ENCODE measurements around the gene SSH2.

DNA sequence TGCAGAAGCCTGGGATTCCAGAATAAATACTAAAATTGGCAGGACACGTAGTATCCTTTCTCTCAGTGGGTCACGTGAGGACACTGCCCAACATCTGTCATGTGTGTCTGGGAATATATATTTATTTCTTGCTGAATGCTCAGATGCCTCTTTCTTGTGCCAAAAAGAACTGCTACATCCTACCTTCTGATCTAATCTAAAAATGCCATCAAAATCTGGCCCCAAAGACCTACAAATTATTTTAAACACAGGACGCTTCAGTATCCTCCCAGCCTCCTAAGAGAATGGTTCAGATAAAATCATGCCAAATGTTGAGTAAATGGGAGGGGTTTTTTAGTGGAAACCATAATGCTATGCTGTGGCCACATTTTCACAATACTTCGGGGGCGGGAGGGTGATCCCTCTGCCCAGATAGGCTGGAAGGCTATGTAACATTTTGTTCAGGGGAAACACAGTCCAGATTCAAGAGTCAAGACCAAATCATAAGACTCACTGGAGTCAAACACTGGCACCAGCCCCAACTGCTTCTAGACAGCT, 284.4 kb downstream of the SSH2 start:
- TF ChIP-seq, protein P1, sequence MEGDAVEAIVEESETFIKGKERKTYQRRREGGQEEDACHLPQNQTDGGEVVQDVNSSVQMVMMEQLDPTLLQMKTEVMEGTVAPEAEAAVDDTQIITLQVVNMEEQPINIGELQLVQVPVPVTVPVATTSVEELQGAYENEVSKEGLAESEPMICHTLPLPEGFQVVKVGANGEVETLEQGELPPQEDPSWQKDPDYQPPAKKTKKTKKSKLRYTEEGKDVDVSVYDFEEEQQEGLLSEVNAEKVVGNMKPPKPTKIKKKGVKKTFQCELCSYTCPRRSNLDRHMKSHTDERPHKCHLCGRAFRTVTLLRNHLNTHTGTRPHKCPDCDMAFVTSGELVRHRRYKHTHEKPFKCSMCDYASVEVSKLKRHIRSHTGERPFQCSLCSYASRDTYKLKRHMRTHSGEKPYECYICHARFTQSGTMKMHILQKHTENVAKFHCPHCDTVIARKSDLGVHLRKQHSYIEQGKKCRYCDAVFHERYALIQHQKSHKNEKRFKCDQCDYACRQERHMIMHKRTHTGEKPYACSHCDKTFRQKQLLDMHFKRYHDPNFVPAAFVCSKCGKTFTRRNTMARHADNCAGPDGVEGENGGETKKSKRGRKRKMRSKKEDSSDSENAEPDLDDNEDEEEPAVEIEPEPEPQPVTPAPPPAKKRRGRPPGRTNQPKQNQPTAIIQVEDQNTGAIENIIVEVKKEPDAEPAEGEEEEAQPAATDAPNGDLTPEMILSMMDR (conservative IDR thresholded peaks at IDR 0.05) = no peak
- no peak for TF ChIP-seq EZH2 (IDR thresholded peaks at IDR 0.05; ENCODE audit: low read depth)
